NB4 (cell line): ENCODE results near the gene HMCN2.

Source experiments
- MYC ChIP-seq: IDR thresholded peaks from 2 replicates; pipeline ENCODE4 v1.6.1; 2011; ENCODE audit warnings: low read depth, low read length
- POLR2A ChIP-seq: IDR thresholded peaks from 2 replicates; pipeline ENCODE4 v1.6.1; 2011; ENCODE audit warnings: mild to moderate bottlenecking; ENCODE audit not compliant: insufficient read length; ENCODE audit errors: extremely low read depth
- TF ChIP-seq, protein P1 (sequence below): IDR thresholded peaks from one replicate; pipeline ENCODE4 v1.5.1; 2012; ENCODE audit warnings: low read depth, low read length
- TF ChIP-seq, protein P2 (sequence below): IDR thresholded peaks from 2 replicates; pipeline ENCODE4 v1.6.1; 2011; ENCODE audit warnings: low read depth, low read length

DNA sequence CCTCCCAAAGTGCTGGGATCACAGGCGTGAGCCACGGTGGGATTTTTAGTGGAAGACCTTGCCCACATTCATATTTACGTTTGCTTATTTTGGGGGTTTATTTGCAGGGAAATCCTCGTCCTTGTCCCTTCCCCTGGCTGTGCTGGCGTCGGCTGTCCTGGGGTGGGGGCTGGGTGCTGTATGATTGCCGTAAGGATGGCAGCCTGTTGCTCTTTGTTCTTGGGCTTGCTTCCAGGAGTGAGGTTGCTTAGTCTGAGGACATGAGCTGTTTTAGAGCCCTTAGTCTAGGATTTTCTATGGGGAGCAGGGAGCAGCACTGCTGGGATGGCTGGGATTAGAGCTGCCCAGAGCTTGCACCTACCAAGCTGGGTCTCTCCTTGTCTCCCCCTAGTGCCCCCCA lies 93.4 kb downstream of the HMCN2 start:
- TF ChIP-seq, protein P1, sequence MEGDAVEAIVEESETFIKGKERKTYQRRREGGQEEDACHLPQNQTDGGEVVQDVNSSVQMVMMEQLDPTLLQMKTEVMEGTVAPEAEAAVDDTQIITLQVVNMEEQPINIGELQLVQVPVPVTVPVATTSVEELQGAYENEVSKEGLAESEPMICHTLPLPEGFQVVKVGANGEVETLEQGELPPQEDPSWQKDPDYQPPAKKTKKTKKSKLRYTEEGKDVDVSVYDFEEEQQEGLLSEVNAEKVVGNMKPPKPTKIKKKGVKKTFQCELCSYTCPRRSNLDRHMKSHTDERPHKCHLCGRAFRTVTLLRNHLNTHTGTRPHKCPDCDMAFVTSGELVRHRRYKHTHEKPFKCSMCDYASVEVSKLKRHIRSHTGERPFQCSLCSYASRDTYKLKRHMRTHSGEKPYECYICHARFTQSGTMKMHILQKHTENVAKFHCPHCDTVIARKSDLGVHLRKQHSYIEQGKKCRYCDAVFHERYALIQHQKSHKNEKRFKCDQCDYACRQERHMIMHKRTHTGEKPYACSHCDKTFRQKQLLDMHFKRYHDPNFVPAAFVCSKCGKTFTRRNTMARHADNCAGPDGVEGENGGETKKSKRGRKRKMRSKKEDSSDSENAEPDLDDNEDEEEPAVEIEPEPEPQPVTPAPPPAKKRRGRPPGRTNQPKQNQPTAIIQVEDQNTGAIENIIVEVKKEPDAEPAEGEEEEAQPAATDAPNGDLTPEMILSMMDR, result no peak
- TF ChIP-seq POLR2A, result no peak
- TF ChIP-seq, protein P2, sequence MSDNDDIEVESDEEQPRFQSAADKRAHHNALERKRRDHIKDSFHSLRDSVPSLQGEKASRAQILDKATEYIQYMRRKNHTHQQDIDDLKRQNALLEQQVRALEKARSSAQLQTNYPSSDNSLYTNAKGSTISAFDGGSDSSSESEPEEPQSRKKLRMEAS, result no peak
- TF ChIP-seq MYC, result no peak
